Measurements from ENCODE around the gene TADA2A.

Gene TADA2A

DNA sequence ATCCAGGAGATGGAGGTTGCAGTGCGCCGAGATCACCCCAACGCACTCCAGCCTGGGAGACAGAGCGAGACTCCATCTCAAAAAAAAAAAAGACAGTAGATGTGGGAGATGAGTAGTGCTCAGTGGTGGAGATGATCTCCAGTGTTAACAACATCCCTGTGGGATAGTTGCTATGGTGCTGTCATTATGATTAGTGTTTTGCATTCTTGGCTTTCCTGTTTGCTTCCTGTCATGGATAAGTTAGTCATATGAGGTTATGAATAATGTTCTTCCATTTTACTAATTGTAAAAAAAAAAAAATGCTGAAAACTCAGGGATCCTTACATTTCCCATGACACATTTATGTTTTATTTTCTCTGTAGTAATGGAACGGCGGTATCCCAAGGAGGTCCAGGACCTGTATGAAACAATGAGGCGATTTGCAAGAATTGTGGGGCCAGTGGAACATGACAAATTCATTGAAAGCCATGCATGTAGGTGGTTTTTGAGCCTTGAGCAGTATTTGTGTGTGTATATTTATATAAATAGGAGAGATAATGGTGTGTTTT lies 58.5 kb downstream of the TADA2A start:
- no peak for DNase-seq

GRCh38 chr17:37466471-37466870 lies 59.8 kb downstream of the TADA2A start:
- no peak for DNase-seq

DNA sequence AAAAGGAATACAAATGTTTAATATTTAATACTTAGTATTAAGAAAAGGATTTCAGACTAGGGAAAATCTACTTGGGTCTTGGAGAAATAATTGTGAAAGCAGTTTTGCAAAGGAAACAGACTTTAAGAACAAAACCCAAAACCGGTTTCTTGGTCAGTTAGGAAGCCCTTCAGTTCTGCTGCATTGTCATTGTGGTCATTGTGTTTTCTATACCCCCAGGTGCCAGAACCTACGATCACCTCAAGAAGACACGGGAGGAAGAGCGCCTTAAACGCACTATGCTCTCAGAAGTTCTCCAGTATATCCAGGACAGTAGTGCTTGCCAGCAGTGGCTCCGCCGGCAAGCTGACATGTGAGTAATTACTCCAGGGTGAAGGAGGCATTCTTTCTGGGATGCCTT lies 63.5 kb downstream of the TADA2A start:
- DNase-seq = no peak

DNA sequence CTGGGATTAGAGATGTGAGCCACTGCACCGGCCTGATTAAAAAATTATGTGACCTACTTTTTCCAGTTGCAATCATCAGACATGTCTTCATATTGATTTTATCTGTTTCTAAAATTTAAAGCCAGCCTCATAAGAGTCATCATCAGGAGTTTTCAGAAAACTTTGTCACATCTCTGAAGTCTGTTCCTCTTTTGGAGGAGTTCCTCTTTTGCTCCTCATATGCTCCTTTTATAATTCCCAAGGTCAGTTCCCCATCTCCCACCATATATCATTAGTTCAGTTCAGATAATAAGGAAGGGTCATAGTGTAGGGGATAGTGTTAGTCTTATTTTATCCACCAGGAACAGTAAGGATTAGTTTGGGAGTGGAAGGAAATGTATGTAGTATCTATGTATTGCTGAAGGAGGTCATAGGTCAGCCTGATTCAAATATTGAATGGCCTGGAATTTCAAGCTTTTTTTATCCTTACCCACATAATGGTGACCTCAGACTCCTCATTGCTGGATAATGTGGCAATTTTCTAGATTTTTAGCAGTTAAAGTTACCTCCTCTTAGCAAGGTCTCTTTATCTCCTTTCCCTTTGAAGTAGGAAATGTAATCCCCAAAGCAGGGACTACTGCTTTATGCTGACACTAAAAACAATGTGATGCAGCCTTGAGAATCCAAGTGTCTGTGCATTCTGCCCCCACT lies 69.2 kb downstream of the TADA2A start:
- no peak for DNase-seq

DNA sequence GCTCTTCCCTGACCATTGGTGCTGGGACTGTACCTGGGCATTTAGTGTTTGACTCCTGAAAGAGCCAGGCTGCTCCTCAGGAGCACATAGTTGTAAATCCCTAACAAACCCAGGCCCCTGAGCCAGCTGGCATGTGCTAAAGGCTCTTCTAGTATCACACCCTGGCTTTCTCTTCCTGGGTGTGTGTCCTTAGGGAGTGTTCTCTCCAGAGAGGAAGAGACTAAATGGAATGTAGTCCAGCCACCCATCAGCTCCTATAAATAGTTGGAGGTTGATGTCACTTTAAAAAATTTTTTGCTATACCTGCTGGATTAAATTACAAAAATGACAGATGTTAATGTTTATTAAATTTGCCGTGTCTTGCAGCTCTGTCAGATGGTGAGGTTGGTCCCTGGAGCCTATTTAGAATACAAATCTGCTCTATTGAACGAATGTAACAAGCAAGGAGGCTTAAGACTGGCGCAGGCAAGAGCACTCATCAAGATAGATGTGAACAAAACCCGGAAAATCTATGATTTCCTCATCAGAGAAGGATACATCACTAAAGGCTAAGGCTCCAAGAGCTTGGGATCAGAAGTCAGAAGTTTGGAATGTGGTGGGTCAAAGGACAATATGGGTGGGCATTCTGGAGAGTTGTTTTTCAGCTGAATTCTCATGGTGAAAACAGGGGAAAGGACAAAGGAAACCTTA lies 69.9 kb downstream of the TADA2A start:
- no peak for DNase-seq

- DNase-seq = no peak
Measured at GRCh38 chr17:37478187-37478586, 71.5 kb downstream of the TADA2A start.

DNA sequence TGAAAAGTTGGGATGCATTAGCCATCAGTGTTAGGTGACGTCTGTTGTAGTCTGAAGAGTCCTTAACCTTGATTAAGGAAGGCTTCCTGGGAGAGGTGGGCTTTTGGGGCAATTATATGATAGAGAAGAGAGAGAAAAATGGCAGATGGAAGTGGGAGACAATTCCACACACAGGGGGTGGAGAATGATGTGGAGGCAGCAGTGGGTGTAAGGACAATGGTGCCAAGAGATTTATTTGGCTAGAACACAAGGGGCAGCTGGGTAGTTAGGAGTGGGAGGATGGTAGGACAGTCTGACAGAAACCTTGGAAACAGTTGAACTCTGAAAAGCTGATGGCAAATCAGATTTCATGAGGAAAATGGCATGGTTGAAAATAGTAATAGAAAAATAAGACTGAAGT lies 72.3 kb downstream of the TADA2A start:
- no peak for DNase-seq

DNA sequence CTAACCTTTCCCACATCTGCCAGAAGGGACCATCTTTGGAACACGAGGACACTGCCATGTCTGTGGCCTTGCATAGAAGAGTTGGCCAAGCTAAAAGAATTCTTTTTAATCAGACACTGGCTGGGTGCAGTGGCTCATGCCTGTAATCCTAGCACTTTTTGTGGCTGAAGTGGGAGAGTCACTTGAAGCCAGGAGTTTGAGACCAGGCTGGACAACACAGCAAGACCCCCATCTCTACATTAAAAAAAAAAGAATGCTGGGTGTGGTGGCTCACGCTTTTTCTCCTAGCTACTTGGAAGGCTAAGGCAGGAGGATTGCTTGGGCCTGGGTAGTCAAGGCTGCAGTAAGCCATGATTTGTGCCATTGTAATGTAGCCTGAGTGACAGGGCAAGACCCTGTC lies 73.7 kb downstream of the TADA2A start:
- DNase-seq = no peak

GRCh38 chr17:37481001-37481665 lies 74.4 kb downstream of the TADA2A start:
- no peak for DNase-seq

DNA sequence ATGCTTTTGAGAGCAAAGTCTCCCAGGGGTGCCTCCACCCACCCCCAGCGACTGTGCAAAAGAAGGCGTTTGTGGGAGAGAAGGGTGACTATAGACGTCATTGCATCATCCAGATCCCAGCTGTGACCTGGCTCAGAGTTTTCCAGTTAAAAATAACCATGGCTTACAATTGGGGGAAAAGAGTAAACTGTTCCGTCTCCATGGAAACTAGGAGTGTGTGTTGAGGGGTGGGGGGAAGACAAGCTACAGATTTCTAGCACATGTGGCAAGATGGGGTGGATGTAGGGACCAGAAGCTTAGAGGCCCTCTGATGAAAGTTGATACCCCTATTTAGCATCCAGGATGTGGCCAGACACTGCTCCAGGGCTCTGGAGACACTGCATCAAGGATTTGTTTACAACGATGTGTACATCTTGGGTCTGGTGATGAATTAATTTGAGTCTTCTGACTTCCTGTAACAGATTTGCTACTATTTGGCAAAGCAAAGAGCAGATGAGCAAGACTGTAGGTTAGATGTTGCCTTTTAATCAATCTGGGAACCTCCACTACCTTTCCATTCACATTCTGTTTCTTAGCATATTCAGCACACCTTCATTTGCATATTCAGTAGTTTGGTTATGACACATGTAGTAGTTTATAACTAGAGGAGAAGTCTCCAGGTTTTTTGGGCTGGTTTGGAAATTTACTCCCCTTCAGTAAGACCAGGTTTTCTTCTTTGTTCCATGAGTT lies 76.8 kb downstream of the TADA2A start:
- DNase-seq = no peak

DNA sequence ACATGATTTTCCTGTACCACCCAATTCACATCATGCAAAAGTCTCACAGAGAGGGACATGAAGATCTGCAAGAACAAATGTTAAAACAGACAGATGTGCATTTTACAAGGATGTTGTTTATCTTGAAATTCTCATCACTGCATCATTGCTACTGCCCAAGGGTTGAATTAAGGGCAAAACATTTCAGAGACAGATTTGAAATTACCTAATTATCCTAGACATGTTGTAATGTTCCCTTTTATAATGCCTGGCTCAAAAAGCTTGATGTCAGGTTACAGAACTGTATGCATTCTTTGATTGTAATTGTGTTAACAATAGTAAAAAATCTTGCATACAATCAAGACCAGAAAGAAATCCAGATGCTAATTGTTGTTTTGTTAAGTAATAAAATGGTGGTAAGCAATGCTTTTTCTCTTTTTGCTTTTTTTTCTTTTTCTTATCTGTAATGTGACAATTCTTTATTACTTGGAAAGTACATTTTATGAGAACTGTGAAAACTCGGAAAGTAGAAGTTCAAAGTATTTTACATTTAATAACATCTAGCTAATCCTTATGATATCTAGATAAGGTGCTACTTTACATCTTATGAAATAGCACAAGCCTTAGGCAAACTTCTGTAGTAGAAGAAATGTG lies 79.4 kb downstream of the TADA2A start:
- no peak for DNase-seq

GRCh38 chr17:37488009-37488604 lies 81.4 kb downstream of the TADA2A start:
- DNase-seq = no peak

DNA sequence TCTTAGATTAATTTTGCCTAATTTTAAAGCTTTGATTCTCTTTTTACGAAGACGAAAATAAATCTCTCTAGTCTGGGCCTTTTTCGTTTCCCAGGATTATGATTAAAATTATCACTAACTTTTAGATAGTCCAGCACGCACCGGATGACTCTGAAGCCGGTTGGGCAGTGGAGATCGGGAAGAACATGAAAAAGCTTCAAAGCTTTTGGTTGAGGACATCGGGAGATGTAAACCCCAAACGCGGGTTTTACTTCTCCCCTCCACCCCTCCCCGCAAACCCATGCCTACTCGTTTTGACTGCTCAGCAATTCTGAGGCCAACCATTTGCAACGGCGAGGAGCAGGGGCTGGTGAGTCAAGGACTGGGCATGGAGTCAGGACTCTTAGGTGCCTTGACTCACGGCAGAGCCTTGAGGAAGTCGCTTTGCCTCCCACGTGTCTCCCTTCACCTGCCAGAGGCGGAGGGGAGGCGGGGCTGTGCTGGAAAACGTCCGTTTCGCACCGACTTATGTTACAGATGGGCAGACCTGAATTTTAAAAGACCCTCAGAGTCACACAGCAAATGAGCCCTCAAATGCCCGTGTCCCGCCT lies 82.0 kb downstream of the TADA2A start:
- DNase-seq = peak; percentile 46

GRCh38 chr17:37489197-37490001 lies 82.7 kb downstream of the TADA2A start, which contains the start of gene DUSP14:
DUSP14 (plus strand) TSS chr17:37489891; CDS start chr17:37512273, 22,382 bp downstream.
- DNase-seq = peak; percentile 76

DNA sequence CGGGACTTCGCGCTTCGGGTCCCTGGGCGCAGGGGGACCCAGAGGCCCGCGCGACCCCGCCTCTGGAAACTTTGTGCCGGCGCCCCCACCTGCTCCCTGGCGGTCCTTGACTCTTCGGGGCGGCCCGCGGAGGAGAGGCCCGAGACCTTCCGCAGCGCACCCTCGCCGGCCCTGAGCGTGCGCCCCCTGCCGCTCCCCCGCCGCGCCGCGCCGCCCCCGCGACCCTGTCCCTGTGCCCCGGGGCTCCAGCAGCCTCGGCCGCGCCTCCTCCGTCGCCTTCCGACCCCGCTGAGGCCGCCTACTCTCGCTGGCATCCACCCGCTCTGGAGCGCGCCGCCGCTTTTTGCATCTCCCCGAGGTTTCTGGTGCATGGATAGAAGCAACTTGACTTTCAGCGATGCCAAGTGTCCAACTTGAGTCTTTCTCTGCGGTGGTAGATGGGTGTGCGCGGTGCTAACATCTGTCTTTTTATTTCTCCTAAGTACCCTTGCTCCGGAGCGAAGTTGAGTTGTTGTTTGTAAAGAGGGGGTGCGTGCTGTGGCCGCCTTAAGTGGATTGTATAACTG lies 83.4 kb downstream of the TADA2A start:
- DNase-seq = peak; percentile 66

- DNase-seq = no peak
Measured at GRCh38 chr17:37490638-37491614, 84.2 kb downstream of the TADA2A start.

DNA sequence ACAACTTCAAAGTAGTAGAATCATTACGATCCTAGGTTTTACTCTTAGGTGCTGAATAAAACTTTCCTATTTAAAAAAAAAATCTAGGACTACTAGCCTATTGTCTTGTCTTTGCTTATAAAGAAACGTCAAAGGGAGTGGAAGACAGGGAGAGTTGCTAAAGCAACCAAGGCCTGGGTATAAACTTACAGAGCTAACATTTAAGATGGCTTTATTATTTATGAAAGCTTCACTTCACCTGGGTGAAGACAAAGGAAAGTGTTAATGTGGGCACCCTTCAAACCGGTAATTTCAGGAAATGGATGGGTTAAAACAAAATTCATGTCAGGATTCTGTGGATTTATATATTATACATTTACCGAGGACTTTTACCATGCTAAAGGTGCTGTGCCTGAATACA lies 85.5 kb downstream of the TADA2A start:
- no peak for DNase-seq

DNA sequence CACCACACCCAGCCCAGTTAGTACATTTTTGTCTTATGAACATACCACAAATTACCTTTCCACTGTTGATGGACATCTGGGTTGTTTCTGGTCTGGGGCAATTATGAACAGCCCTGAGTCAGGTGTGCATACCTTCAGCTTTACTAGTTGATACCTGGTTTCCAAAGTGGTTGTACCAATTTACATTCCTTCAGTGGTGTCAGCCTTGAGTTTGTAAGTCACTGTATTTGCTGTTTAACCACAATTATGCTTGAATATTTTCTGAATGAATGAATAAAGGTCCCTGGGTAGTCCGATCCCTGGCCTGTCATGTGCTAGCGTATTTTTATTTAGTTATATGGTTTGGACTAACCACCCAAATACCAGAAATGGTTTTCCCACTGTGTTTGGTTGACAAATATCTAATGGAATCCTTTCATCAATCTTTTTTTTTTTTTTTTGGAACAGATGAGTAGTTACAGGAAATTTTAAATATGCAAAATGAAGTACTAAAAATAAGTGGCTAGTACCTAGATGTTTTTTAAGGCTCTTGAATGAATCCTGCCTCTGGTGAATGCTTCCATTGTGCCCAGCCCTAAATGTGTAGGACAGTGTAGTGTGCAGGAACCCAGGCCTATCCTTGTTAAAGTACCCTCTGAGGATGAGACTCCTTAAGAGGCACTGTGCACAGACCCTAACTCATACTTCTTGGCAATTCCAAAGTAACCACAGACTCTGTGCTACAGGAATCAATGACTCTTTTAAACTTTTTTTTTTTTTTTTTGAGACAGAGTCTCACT lies 86.8 kb downstream of the TADA2A start:
- no peak for DNase-seq
